Thyroid gland (tissue), 4 donors: ENCODE data around the gene ADD1. TPM values are rescaled to one million over a fixed set of nuclear protein-coding genes. Genes with fewer than 3 reads are reported as not detected.

Experiments
- DNase-seq, 2 donors: peaks; one replicate each; pipeline ENCODE4 v3.0.0-alpha.2; 2019
- H3K27ac ChIP-seq, 3 donors: fragments of 200-600 bp; sonication (generic); 1 replicate in 2 of 3; 2 replicates in 1 of 3; pipeline ENCODE4 v1.5.1; 2016 to 2019; ENCODE audit warnings: mild to moderate bottlenecking in 1 of 3, moderate library complexity in 1 of 3
- H3K27me3 ChIP-seq: fragments of 200-600 bp; sonication (generic); one replicate; pipeline ENCODE4 v1.5.1; 2019
- H3K36me3 ChIP-seq, 2 donors: fragments of 200-600 bp; sonication (generic); one replicate each; pipeline ENCODE4 v1.5.1; 2016 to 2019
- H3K4me1 ChIP-seq, 2 donors: fragments of 200-600 bp; sonication (generic); one replicate each; pipeline ENCODE4 v1.5.1; 2017 to 2019
- H3K4me3 ChIP-seq, 3 donors: fragments of 200-600 bp; sonication (generic); replicated peaks in 1 of 3; 1 replicate in 2 of 3; 2 replicates in 1 of 3; pipeline ENCODE4 v1.5.1; 2016; ENCODE audit warnings: mild to moderate bottlenecking in 1 of 3
- H3K9me3 ChIP-seq: fragments of 200-600 bp; sonication (generic); one replicate; pipeline ENCODE4 v1.5.1; 2017
- POLR2A ChIP-seq, 2 donors: fragments of 450-650 bp; IDR thresholded peaks; one replicate each; pipeline ENCODE4 v1.6.1; 2017; ENCODE audit warnings: antibody characterized with exemption in 2 of 2, mild to moderate bottlenecking in 2 of 2, moderate library complexity in 1 of 2
- WGBS, 2 donors: methylation state at CpG; one replicate each; pipeline ENCODE4 v1.1.5; 2017; 5-methylcytosine and 5-hydroxymethylcytosine counted together
- intact Hi-C: fragments of 100-400 bp; cut with DNase I; formaldehyde crosslinking; loops from one replicate; pipeline ENCODE4 v1.15.1; 2023
- total RNA-seq, 4 donors: library from RNA; depleted of rRNA; stranded (reverse); fragments of >200 nt; gene quantifications; one replicate each; pipeline ENCODE4 v1.2.3, GENCODE V29; 2016
- TF ChIP-seq, protein P1 (sequence below), 6 experiments: fragments of 200-600 bp in 3 of 6; fragments of 450-650 bp in 3 of 6; sonication (generic) in 3 of 6; IDR thresholded peaks; one replicate each; pipeline ENCODE4 v1.5.1; 2016 to 2019; ENCODE audit warnings: antibody characterized with exemption in 6 of 6, mild to moderate bottlenecking in 2 of 6, inconsistent platforms in 1 of 6, moderate library complexity in 1 of 6

Gene ADD1
- total RNA-seq, 4 donors from 2014 or later = 190 to 222 (median 194) TPM

DNA sequence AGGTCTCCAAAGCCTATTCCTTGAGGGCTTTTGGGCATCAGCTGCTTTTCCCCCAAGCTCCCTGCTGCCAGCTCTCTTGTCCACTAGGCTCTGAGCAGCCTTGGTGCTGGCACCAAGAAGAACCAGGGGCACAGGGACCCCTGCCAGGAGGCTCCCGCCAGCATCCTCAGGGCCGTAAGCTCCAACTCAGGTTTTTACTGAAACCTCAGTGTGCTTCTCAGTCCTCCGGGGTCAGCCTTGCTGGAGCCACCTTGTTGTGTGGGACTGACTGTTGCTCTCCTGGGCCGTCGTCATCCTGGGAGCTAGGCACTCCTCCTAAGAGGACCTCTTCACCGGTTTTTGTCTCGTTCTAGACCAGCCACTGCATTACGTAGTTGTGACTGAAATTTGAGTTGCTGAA lies 80.6 kb downstream of the ADD1 start:
- peaks cover 26 to 40% of the 10 kb centered on the region in 2 donors for H3K36me3 ChIP-seq
- 58 to 77% methylated on average over 6 to 8 of the region's 8 CpGs for WGBS, 2 donors
- no peaks in the 10 kb centered on the region for H3K9me3 ChIP-seq
- peak in 1 of 2 donors; percentile 32 for DNase-seq
- intact Hi-C loops = no loop called here
- peak overlapping the region; percentile 22 to 44 (median 24) for H3K27ac ChIP-seq
- no peaks in the 10 kb centered on the region for H3K27me3 ChIP-seq
- no peak overlapping the region for H3K4me3 ChIP-seq
- H3K4me1 ChIP-seq = peaks cover 17 to 23% of the 10 kb centered on the region in 2 donors
- no peak for TF ChIP-seq POLR2A (IDR thresholded peaks at IDR 0.05)
- TF ChIP-seq, protein P1, sequence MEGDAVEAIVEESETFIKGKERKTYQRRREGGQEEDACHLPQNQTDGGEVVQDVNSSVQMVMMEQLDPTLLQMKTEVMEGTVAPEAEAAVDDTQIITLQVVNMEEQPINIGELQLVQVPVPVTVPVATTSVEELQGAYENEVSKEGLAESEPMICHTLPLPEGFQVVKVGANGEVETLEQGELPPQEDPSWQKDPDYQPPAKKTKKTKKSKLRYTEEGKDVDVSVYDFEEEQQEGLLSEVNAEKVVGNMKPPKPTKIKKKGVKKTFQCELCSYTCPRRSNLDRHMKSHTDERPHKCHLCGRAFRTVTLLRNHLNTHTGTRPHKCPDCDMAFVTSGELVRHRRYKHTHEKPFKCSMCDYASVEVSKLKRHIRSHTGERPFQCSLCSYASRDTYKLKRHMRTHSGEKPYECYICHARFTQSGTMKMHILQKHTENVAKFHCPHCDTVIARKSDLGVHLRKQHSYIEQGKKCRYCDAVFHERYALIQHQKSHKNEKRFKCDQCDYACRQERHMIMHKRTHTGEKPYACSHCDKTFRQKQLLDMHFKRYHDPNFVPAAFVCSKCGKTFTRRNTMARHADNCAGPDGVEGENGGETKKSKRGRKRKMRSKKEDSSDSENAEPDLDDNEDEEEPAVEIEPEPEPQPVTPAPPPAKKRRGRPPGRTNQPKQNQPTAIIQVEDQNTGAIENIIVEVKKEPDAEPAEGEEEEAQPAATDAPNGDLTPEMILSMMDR (IDR thresholded peaks at IDR 0.05) = no peak

DNA sequence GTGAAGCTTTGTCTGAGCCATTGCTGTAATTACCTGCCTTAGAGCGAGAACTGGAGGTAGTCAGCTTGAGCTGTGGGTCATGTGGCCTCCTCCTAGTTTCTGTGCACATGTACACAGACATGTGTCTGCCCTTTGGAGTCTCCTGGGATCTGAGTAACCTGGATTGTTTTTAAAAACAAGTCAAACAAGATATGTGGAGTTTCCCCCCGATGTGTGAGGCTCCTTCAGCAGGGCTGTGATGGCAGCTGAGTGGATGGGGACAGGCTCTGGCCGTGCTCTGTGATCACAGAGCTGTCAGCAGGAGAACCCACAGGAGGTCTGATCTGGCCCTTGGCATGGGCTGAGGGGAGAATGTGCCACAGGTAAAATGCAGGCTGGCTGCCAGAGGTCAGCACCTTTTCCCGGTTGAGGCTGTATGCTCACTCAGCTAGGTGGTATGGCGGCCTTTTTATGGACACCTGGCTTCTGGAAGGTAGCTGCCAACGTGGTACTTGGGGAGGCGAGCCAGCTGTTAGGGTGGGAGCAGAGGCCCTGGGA lies 81.2 kb downstream of the ADD1 start:
- TF ChIP-seq, protein P1 (IDR thresholded peaks at IDR 0.05) = no peak
- no peak for TF ChIP-seq POLR2A (IDR thresholded peaks at IDR 0.05)

DNA sequence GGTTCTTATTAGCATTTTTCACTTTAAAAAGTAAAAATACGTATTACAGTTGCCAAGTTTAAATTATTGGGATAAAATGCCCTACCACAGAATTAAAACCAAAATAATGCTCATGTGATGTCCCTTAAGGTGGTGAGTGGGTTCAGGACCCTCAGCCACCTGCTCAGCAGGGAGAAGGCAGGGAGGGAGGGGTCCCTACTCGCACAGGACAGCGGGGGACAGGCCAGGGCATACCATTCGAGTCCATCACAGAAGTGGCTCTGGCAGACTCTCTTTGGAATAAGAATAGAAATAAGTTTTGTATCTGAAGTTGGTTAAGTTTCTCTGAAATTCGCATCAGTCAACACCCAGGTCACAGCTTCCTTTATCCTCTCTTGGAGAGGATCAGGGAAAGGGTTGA lies 81.9 kb downstream of the ADD1 start:
- peaks cover 29 to 33% of the 10 kb centered on the region in 2 donors for H3K4me1 ChIP-seq
- H3K9me3 ChIP-seq = no peaks in the 10 kb centered on the region
- peak overlapping the region; percentile 24 to 62 (median 44) for H3K27ac ChIP-seq
- H3K4me3 ChIP-seq = no peak overlapping the region
- intact Hi-C loops = no loop called here
- no peak for TF ChIP-seq POLR2A (IDR thresholded peaks at IDR 0.05)
- TF ChIP-seq, protein P1 (IDR thresholded peaks at IDR 0.05) = no peak
- DNase-seq = no peak
- peaks cover 26 to 40% of the 10 kb centered on the region in 2 donors for H3K36me3 ChIP-seq
- 85 to 90% methylated on average over 5 of the region's 5 CpGs for WGBS, 2 donors
- H3K27me3 ChIP-seq = no peaks in the 10 kb centered on the region

More for the DNA sequence above, 81.2 kb downstream of the ADD1 start:
- Histone ChIP-seq H3K9me3 (no peaks in the 10 kb centered on the region), H3K36me3 (peaks cover 26 to 40% of the 10 kb centered on the region in 2 donors), H3K4me1 (peaks cover 23 to 27% of the 10 kb centered on the region in 2 donors), H3K27me3 (no peaks in the 10 kb centered on the region), H3K27ac (peak overlapping the region; percentile 24 to 62 (median 44)), H3K4me3 (no peak overlapping the region)
- WGBS, 2 donors = 51% methylated on average over 7 of the region's 7 CpGs
- peak; percentile 75 to 86 for DNase-seq
- intact Hi-C loops = no loop called here

DNA sequence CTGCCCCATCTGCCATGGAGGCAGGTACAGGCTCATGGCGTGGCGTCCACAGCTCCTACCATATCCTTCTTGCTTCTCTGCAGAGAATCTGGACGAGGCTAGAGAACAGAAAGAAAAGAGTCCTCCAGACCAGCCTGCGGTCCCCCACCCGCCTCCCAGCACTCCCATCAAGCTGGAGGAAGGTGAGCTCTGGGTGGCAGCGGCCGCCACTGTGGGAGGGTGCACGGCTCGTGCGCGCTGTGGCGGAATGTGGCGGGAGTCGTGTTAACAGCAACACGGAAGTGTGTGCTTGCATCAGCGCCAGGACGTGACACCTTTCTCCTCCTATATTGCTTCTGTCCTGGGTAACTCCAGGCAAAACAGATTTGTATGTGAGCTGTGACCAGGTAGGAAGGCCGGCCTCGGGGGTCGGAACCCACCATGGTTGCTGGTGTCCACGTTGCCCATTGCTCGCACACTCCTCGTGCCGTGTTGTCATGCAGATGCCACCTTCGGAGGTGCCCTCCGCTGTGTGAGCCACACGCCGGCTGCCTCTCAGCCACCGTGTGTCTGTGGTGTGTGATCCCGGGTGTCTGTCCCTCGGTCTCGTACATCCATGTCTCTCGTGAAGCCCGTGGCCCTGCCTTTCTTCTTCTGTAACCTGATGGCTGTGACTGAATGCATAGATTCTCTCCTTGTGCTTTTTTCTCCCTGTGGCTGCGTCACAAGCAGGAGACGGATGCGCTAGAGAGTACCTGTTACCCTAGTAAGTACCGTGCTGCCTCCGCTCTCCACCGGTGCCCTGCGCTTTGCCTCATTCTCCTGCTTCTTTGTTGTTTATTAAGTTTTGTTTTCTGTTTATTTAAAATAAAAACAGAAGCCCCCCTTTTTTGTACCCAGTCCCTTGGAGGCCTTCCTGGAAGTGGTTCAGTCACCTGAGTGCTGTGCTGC lies 82.6 kb downstream of the ADD1 start:
- no peak for DNase-seq
- Histone ChIP-seq H3K27me3 (no peaks in the 10 kb centered on the region), H3K4me1 (peaks cover 36 to 40% of the 10 kb centered on the region in 2 donors), H3K9me3 (no peaks in the 10 kb centered on the region), H3K4me3 (no peak overlapping the region), H3K36me3 (peaks cover 26 to 40% of the 10 kb centered on the region in 2 donors), H3K27ac (no peak overlapping the region)
- TF ChIP-seq POLR2A (IDR thresholded peaks at IDR 0.05) = no peak
- intact Hi-C loops = no loop called here
- 93 to 94% methylated on average over 40 to 41 of the region's 41 CpGs for WGBS, 2 donors

DNA sequence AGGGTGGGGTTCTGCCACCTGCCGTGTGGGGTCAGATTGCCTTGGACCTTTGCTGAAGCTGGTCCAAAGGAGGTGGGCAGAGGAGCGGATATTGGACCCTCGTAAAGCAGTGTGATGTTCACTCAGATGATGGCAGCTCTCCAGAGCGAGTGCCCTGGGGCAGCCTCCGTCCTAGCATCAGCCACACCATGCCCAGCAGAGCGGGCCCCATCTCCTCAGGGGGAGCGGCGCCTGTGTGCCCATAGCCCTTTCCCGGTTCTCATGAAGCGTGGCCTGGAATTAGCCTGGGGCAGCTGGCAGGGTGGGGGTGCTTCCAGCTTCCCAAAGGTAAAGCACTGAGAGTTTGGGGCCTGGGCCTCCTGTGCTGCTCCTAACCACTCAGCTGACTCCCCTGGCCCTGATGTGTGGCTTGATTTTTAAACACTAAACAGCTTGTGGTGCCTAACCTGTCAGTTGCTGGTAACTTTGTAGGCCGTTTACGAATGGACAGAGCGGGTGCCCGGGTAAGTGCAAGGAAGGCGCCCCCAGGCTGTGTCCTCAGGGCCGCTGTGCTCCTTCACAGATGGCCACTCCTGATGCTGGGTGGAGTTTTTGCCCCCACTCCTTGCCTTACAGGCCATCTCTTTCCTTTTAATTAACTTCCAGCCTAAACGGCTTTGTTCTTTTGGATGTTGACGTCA lies 83.5 kb downstream of the ADD1 start:
- Histone ChIP-seq H3K4me3 (no peak overlapping the region), H3K27ac (no peak overlapping the region), H3K36me3 (peaks cover 26 to 40% of the 10 kb centered on the region in 2 donors), H3K4me1 (peaks cover 45 to 46% of the 10 kb centered on the region in 2 donors), H3K9me3 (no peaks in the 10 kb centered on the region), H3K27me3 (no peaks in the 10 kb centered on the region)
- no peak for DNase-seq
- TF ChIP-seq POLR2A (IDR thresholded peaks at IDR 0.05) = no peak
- TF ChIP-seq, protein P1 (IDR thresholded peaks at IDR 0.05) = no peak
- 93 to 94% methylated on average over 15 to 17 of the region's 18 CpGs for WGBS, 2 donors
- intact Hi-C loops = no loop called here
